Neuron (in vitro differentiated cells): Measurements from ENCODE around the gene SLC37A3.
A peak's percentile ranks its signal among the peaks of the same experiment; 100 is the strongest.
"Not testable (repeated sequence)": the region's sequence is repeated elsewhere in the genome, so short reads cannot be mapped to it uniquely, and the experiment has no call there.

Experiments used
- H2AFZ ChIP-seq: one replicate; pipeline ENCODE4 v1.6.1; 2013; ENCODE audit warnings: low read depth, mild to moderate bottlenecking, inconsistent platforms, low read length, moderate library complexity
- H3K27me3 ChIP-seq: one replicate; pipeline ENCODE4 v1.6.1; 2013; ENCODE audit warnings: low read length; ENCODE audit not compliant: insufficient read depth
- H3K36me3 ChIP-seq: one replicate; pipeline ENCODE4 v1.6.1; 2013; ENCODE audit warnings: low read length; ENCODE audit not compliant: insufficient read depth
- H3K4me1 ChIP-seq: one replicate; pipeline ENCODE4 v1.6.1; 2013; ENCODE audit warnings: low read length; ENCODE audit not compliant: insufficient read depth
- H3K4me3 ChIP-seq: 2 replicates; pipeline ENCODE4 v1.5.1; 2013; ENCODE audit warnings: mild to moderate bottlenecking, low read length, moderate library complexity
- H3K9me3 ChIP-seq: one replicate; pipeline ENCODE4 v1.6.1; 2013; ENCODE audit warnings: low read length

Gene SLC37A3

DNA sequence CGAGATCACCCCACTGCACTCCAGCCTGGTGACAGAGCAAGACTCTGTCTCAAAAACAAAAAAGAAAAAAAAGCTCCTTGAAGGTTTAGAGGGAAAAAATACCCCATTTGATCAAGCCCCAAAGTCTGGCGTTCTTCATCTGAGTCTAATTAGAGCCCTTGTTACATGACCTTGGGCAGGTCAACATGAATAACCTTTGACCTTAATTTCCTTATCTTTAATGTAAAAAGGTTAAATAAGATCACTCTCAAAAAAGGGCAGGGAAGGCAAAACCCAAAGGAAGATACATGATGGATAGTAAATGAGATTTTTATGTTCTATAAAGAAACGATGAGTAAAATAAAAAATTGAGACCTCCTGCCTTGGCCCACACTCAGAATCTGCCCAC, 40.3 kb downstream of the SLC37A3 start:
- H2AFZ ChIP-seq, result no peak overlapping the region
- H3K9me3 ChIP-seq, result no peaks in the 10 kb centered on the region
- H3K4me1 ChIP-seq, result no peaks in the 10 kb centered on the region
- peaks cover 53% of the 10 kb centered on the region for H3K36me3 ChIP-seq
- H3K27me3 ChIP-seq, result no peaks in the 10 kb centered on the region
- H3K4me3 ChIP-seq, result no peak overlapping the region

GRCh38 chr7:140350056-140350455, 48.3 kb downstream of the SLC37A3 start:
- Histone ChIP-seq H3K36me3 (peaks cover 48% of the 10 kb centered on the region), H2AFZ (no peak overlapping the region), H3K4me3 (no peak overlapping the region), H3K9me3 (no peaks in the 10 kb centered on the region), H3K27me3 (no peaks in the 10 kb centered on the region), H3K4me1 (peaks cover 18% of the 10 kb centered on the region)

DNA sequence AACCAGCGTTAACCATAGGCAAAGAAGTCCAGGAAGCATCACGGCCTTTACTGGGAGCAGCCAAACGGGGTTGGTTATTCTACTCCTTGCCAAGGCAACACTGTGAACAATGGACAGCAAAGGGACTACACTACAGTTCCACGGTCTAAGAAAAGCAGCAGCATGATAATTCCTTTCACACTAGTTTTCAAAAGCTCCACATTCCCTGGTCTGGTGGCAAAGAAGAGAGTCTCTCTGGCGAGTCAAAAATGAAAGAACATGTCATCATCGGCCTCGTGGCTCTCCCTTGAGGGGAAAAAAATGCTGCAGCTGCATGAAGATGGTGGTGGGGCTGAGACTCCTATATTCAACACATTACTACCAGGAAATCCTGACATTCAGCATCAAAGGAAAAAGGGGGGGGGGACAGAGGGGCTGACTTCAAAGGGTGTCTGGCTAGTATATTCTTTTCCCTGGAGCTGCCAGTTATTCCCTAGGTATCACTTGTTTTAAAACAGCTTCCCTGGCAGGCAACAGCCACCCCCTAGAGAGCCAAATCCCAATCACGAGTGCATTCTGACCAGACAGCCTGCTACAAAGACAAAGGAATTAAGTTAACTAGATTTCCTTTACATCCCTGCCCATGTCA, 49.1 kb downstream of the SLC37A3 start:
- H3K27me3 ChIP-seq, result no peaks in the 10 kb centered on the region
- peak overlapping the region; percentile 6 for H3K4me3 ChIP-seq
- peaks cover 45% of the 10 kb centered on the region for H3K36me3 ChIP-seq
- peaks cover 18% of the 10 kb centered on the region for H3K4me1 ChIP-seq
- no peak overlapping the region for H2AFZ ChIP-seq
- no peaks in the 10 kb centered on the region for H3K9me3 ChIP-seq

DNA sequence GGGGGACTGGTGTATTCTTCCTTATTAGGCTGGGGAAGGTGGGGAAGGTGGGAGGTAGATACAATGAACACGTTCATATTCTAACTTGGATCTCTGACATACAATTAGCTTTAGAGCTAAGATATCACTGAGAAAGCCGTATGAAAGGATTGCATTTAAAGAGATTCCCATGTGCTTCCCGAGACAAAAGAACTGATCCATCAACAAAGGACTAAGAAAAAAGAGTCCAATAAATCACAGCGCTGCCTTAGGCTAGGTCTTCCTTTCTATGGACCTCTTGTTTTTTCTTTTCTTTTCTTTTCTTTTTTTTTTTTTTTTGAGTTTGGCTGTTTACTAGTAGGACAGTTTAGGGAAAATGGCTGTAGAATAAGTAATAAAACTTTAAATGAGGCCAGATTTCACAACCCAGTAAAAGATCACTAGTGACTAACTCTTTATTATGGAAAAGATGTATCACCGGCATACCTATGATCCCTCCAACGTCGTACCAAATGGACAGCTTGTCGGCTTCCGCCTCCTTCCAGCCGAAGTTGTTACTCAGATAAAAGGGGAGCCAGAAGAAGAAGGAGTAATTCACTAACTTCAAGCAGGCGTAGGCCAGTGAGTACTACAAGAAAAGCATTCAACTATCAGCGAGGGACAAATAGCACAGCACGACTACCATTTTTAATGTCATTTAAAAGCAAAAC, 50.0 kb downstream of the SLC37A3 start:
- Histone ChIP-seq H3K9me3 (no peaks in the 10 kb centered on the region), H2AFZ (no peak overlapping the region), H3K36me3 (peaks cover 39% of the 10 kb centered on the region), H3K4me1 (peaks cover 18% of the 10 kb centered on the region), H3K4me3 (no peak overlapping the region), H3K27me3 (no peaks in the 10 kb centered on the region)

- Histone ChIP-seq H3K9me3 (no peaks in the 10 kb centered on the region), H3K36me3 (peaks cover 39% of the 10 kb centered on the region), H3K27me3 (no peaks in the 10 kb centered on the region), H3K4me1 (peaks cover 18% of the 10 kb centered on the region), H3K4me3 (no peak overlapping the region), H2AFZ (no peak overlapping the region)
Observed at GRCh38 chr7:140347218-140347617, 51.1 kb downstream of the SLC37A3 start.

DNA sequence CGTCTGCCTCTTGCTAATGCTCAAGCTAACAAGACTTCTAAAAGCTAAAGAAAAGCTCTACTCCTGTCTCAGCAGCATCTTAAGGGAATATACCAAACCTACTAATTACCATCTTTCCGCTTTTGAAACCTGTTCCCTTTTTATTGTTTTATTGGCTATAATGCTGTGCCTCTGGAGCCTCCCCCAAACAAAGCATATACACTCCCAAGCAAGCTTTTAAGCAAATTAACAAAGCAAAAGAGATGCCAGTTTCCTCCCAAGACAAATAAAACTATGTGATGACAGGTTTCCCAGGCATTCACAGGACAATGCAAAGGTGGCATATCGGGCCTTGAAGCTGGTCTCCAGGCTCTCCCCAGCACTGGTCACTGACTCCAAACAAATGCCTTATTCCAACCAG, 52.9 kb downstream of the SLC37A3 start:
- H3K4me3 ChIP-seq, result no peak overlapping the region
- no peak overlapping the region for H2AFZ ChIP-seq
- no peaks in the 10 kb centered on the region for H3K27me3 ChIP-seq
- peaks cover 18% of the 10 kb centered on the region for H3K4me1 ChIP-seq
- no peaks in the 10 kb centered on the region for H3K9me3 ChIP-seq
- H3K36me3 ChIP-seq, result peaks cover 44% of the 10 kb centered on the region

- H2AFZ ChIP-seq, result no peak overlapping the region
- no peaks in the 10 kb centered on the region for H3K27me3 ChIP-seq
- no peaks in the 10 kb centered on the region for H3K9me3 ChIP-seq
- H3K36me3 ChIP-seq, result peaks cover 46% of the 10 kb centered on the region
- H3K4me1 ChIP-seq, result peaks cover under 1% of the 10 kb centered on the region
- H3K4me3 ChIP-seq, result no peak overlapping the region
Observed at GRCh38 chr7:140342727-140343514, 55.4 kb downstream of the SLC37A3 start.

DNA sequence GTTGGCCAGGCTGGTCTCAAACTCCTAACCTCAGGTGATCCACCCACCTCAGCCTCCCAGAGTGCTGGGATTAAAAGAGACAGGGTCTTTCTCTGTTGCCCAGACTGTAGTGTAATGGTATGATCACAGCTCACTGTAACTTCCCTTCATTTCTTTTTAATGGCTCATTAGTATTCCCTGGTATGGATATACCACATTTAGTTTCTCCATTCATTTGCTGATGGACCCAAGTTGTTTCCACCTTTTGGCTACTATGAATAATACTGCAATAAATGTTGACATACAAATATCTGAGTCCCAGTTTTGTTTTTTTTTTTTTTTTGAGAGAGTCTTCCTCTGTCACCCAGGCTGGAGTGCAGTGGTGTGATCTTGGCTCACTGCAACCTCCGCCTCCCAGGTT, 59.4 kb downstream of the SLC37A3 start:
- H3K4me3 ChIP-seq, H3K27me3 ChIP-seq: not testable (repeated sequence)
- H3K36me3 ChIP-seq, result peaks cover 56% of the 10 kb centered on the region

GRCh38 chr7:140334341-140335057, 63.8 kb downstream of the SLC37A3 start:
- peaks cover 46% of the 10 kb centered on the region for H3K36me3 ChIP-seq
- no peak overlapping the region for H3K4me3 ChIP-seq
- no peak overlapping the region for H2AFZ ChIP-seq
- no peaks in the 10 kb centered on the region for H3K27me3 ChIP-seq
- peaks cover 4% of the 10 kb centered on the region for H3K4me1 ChIP-seq
- H3K9me3 ChIP-seq, result no peaks in the 10 kb centered on the region

More for the DNA sequence above, 59.4 kb downstream of the SLC37A3 start:
- H2AFZ ChIP-seq, H3K4me1 ChIP-seq, H3K9me3 ChIP-seq: not testable (repeated sequence)

GRCh38 chr7:140333686-140334085, 64.6 kb downstream of the SLC37A3 start:
- Histone ChIP-seq H3K4me1 (peaks cover 4% of the 10 kb centered on the region), H3K9me3 (no peaks in the 10 kb centered on the region), H3K4me3 (no peak overlapping the region), H3K27me3 (no peaks in the 10 kb centered on the region), H3K36me3 (peaks cover 43% of the 10 kb centered on the region), H2AFZ (no peak overlapping the region)

DNA sequence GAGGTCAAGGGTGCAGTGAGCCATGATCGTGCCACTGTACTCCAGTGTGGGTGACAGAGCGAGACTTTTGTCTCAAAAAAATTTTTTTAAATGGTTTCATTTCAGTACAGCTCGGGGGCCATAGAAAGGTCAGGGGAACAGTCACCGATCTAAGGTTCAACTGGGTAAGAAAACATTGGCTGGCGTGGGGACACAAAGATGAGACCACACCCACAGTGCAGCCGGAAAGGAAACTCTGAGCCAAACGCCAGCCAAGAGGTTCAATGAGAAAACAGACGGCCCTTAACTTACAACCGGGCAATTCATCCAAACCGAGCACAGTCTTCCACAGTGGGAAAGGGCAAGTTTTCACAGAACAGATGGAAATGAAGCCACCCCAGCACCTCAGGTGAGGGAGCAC, 65.1 kb downstream of the SLC37A3 start:
- no peaks in the 10 kb centered on the region for H3K9me3 ChIP-seq

DNA sequence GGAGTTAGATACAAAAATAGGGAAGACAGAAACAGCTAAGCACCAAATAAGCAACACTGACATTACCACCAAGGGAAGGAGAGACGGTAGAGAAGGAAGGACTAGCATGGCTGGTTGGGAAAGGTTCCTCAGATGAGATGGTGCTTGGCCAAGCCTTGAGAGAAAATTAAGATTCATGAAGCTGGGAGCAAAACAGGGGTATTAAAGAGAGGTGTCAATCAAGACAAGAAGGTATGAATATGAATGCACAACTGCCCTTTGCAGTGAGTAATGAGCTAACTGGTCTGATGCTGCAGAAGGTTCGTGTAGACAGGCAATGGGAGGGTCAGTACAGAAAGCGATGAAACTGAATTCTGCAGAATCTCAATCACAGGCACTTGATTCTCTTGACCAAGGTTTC, 67.7 kb downstream of the SLC37A3 start:
- Histone ChIP-seq H2AFZ (no peak overlapping the region), H3K27me3 (no peaks in the 10 kb centered on the region)

More for the DNA sequence above, 65.1 kb downstream of the SLC37A3 start:
- Histone ChIP-seq H3K4me3 (no peak overlapping the region), H3K4me1 (peaks cover 4% of the 10 kb centered on the region), H2AFZ (no peak overlapping the region), H3K36me3 (peaks cover 43% of the 10 kb centered on the region), H3K27me3 (no peaks in the 10 kb centered on the region)

GRCh38 chr7:140330128-140330527, 68.2 kb downstream of the SLC37A3 start:
- Histone ChIP-seq H2AFZ (no peak overlapping the region), H3K4me1 (peaks cover 4% of the 10 kb centered on the region), H3K27me3 (no peaks in the 10 kb centered on the region), H3K36me3 (peaks cover 25% of the 10 kb centered on the region), H3K9me3 (no peaks in the 10 kb centered on the region), H3K4me3 (no peak overlapping the region)

More for the DNA sequence above, 67.7 kb downstream of the SLC37A3 start:
- Histone ChIP-seq H3K4me3 (no peak overlapping the region), H3K9me3 (no peaks in the 10 kb centered on the region), H3K4me1 (peaks cover 4% of the 10 kb centered on the region), H3K36me3 (peaks cover 29% of the 10 kb centered on the region)
